K562 (cell line): Measurements from ENCODE around the gene FGF14. TPM values are rescaled to one million over a fixed set of nuclear protein-coding genes. Genes with fewer than 3 reads are reported as not detected.
"Not testable (repeated sequence)": the region's sequence is repeated elsewhere in the genome, so short reads cannot be mapped to it uniquely, and the experiment has no call there.

Experiments
- ATAC-seq: fragments of 200-7000 bp; cut with Tn5 transposase; 3 replicates; pipeline ENCODE4 v1.9.1; 2020; ENCODE audit warnings: moderate library complexity
- BruUV-seq: library from RNA; stranded (reverse); fragments of 400-500 nt; replicated peaks from 2 replicates; lab custom pipeline; 2021; lab: Mats Ljungman, UMichigan
- CTCF ChIA-PET: fragments of 300-600 bp; formaldehyde crosslinking; extraction: SDS; loops from one replicate; lab custom pipeline; 2021; ENCODE audit warnings: low intra/inter-chr PET ratio; lab: Yijun Ruan, JAX
- POLR2A ChIA-PET: fragments of 300-600, 350-650 bp; sonication (Branson Sonifier 250); formaldehyde crosslinking; extraction: SDS; loops from one replicate; lab custom pipeline; 2021; ENCODE audit warnings: antibody characterized with exemption, inconsistent platforms; lab: Yijun Ruan, JAX
- DNase-seq, 4 experiments: peaks; one replicate each; pipeline versions ENCODE4 v3.0.0 to v3.0.0-alpha.2; 2011 to 2018; ENCODE audit warnings: low spot score in 3 of 4, mixed read lengths in 3 of 4; ENCODE audit errors: extremely low read depth in 1 of 4
- FAIRE-seq: peaks from 2 replicates; lab custom pipeline; 2011; peaks lifted over from hg19 to GRCh38; lab: Jason Lieb, UNC
- H2AFZ ChIP-seq: 2 replicates; pipeline ENCODE4 v1.6.0; 2011; ENCODE audit warnings: low read depth, low read length, control low read depth, inconsistent platforms
- H3K27ac ChIP-seq: fragments of 200-600 bp; 3 replicates; pipeline ENCODE4 v1.8.0; 2011; ENCODE audit warnings: low read depth, mild to moderate bottlenecking, control low read depth, inconsistent platforms, low read length, moderate library complexity, mixed read lengths; ENCODE audit errors: extremely low read depth
- H3K27me3 ChIP-seq, 2 experiments: fragments of 300-600 bp in 1 of 2; 2 replicates in 1 of 2; 3 replicates in 1 of 2; pipeline versions ENCODE4 v1.6.0 to v1.8.0; 2011; ENCODE audit warnings: inconsistent platforms in 2 of 2, low read length in 2 of 2, mild to moderate bottlenecking in 1 of 2, mixed read lengths in 1 of 2, moderate library complexity in 1 of 2; ENCODE audit not compliant: control insufficient read depth in 2 of 2, insufficient read depth in 2 of 2
- H3K36me3 ChIP-seq: fragments of 300-600 bp; 3 replicates; pipeline ENCODE4 v1.8.0; 2011; ENCODE audit warnings: mild to moderate bottlenecking, low read length, inconsistent platforms; ENCODE audit not compliant: control insufficient read depth, insufficient read depth
- H3K4me1 ChIP-seq, 2 experiments: fragments of 200-600 bp in 1 of 2; replicated peaks in 1 of 2; 2 replicates in 1 of 2; 3 replicates in 1 of 2; pipeline versions ENCODE4 v1.5.1 to v1.8.0; 2011; ENCODE audit warnings: inconsistent platforms in 2 of 2, low read length in 2 of 2, mild to moderate bottlenecking in 1 of 2, mixed read lengths in 1 of 2, moderate library complexity in 1 of 2; ENCODE audit not compliant: control insufficient read depth in 2 of 2, insufficient read depth in 2 of 2
- H3K4me2 ChIP-seq: 2 replicates; pipeline ENCODE4 v1.6.1; 2011; ENCODE audit warnings: low read length, control low read depth, inconsistent platforms, mixed read lengths; ENCODE audit not compliant: insufficient read depth
- H3K4me3 ChIP-seq: fragments of 200-600 bp; sonication (generic), shearing (Covaris generic); 2 replicates; pipeline ENCODE4 v1.5.1; 2016; ENCODE audit warnings: control low read depth, inconsistent platforms
- H3K79me2 ChIP-seq: fragments of 200-600 bp; 3 replicates; pipeline ENCODE4 v1.8.0; 2011; ENCODE audit warnings: low read length, inconsistent platforms; ENCODE audit not compliant: control insufficient read depth, insufficient read depth
- H3K9ac ChIP-seq, 2 experiments: 2 replicates each; pipeline versions ENCODE4 v1.6.0 to v1.6.1; 2011; ENCODE audit warnings: low read depth in 2 of 2, low read length in 2 of 2, control low read depth in 1 of 2, inconsistent platforms in 1 of 2, mild to moderate bottlenecking in 1 of 2, mixed read lengths in 1 of 2; ENCODE audit not compliant: insufficient read depth in 1 of 2
- H3K9me1 ChIP-seq: one replicate; pipeline ENCODE4 v1.6.0; 2011; ENCODE audit warnings: inconsistent platforms, mild to moderate bottlenecking, low read length, moderate library complexity; ENCODE audit not compliant: control insufficient read depth, insufficient read depth
- H3K9me3 ChIP-seq: replicated peaks from 2 replicates; pipeline ENCODE4 v1.5.1; 2011; ENCODE audit warnings: low read depth, low read length, inconsistent platforms; ENCODE audit not compliant: control insufficient read depth, insufficient read depth
- H4K20me1 ChIP-seq: replicated peaks from 2 replicates; pipeline ENCODE4 v1.6.1; 2011; ENCODE audit warnings: low read length, inconsistent platforms, mixed read lengths; ENCODE audit not compliant: control insufficient read depth, insufficient read depth
- ELK1 ChIP-seq: sonication (generic); formaldehyde crosslinking; IDR thresholded peaks from 2 replicates; pipeline ENCODE4 v1.8.1; 2022; ENCODE audit warnings: missing genetic modification reagents
- HEY1 ChIP-seq: fragments of 250-450 bp; sonication (Bioruptor Pico); IDR thresholded peaks from 2 replicates; pipeline ENCODE4 v1.5.0; 2020; ENCODE audit warnings: mild to moderate bottlenecking, moderate library complexity, borderline replicate concordance
- HMG20A ChIP-seq: fragments of 450-650 bp; formaldehyde crosslinking; conservative IDR thresholded peaks from 2 replicates; pipeline ENCODE4 v1.4.0; 2020; ENCODE audit warnings: mild to moderate bottlenecking, mixed read lengths
- RHOXF2B ChIP-seq: fragments of 250-450 bp; sonication (Bioruptor Pico); conservative IDR thresholded peaks from 2 replicates; pipeline ENCODE4 v1.5.1; 2021
- RUNX1 ChIP-seq: sonication (generic); IDR thresholded peaks from 2 replicates; pipeline ENCODE4 v1.6.1; 2016; ENCODE audit warnings: antibody characterized with exemption, low read depth
- ZNF431 ChIP-seq: sonication (generic); formaldehyde crosslinking; IDR thresholded peaks from 2 replicates; pipeline ENCODE4 v1.8.0; 2022; ENCODE audit warnings: mild to moderate bottlenecking, missing genetic modification reagents
- ZNF609 ChIP-seq: sonication (generic); formaldehyde crosslinking; IDR thresholded peaks from 2 replicates; pipeline ENCODE4 v1.8.1; 2023; ENCODE audit warnings: missing genetic modification reagents, mild to moderate bottlenecking, borderline replicate concordance
- ZNF778 ChIP-seq: fragments of 450-650 bp; formaldehyde crosslinking; IDR thresholded peaks from 2 replicates; pipeline ENCODE4 v1.4.0; 2020; ENCODE audit warnings: mild to moderate bottlenecking, moderate library complexity
- in situ Hi-C: fragments of 300-500 bp; cut with MboI; formaldehyde crosslinking; loops from 4 replicates; pipeline ENCODE4 v1.15.0; 2018; ENCODE audit warnings: inconsistent platforms, mixed read lengths
- intact Hi-C: fragments of 100-400 bp; cut with micrococcal nuclease; formaldehyde crosslinking; loops from 2 replicates; pipeline ENCODE4 v1.14.2; 2022
- polyA plus RNA-seq, 8 experiments: library from polyadenylated mRNA; depleted of rRNA in 4 of 8; stranded (reverse) in 5 of 8; unstranded in 3 of 8; fragments of >200 nt; fragmentation: Nextera tagmentation in 2 of 8; fragmentation: Illumina TruSeq in 1 of 8; extraction: Ambion mirVana in 2 of 8; extraction: Trizol in 1 of 8; gene quantifications; 2 replicates each; pipeline versions ENCODE4 v1.2.1 to v1.2.3, GENCODE V29; 2011 to 2014; ENCODE audit warnings: inconsistent platforms in 1 of 8, missing spikeins in 1 of 8
- total RNA-seq, 7 experiments: library from RNA; depleted of rRNA in 6 of 7; stranded (reverse); fragments of >200 nt in 6 of 7; fragmentation: Illumina TruSeq in 2 of 7; extraction: Trizol in 2 of 7; gene quantifications; 2 replicates each; pipeline versions ENCODE4 v1.2.1 to v1.2.3, GENCODE V29; 2011 to 2021; ENCODE audit warnings: low replicate concordance in 1 of 7

The FGF14 gene
- total and polyA plus RNA-seq, 9 of the 15 experiments (the other 6 are each of a cell fraction or from before 2014, with no cell fraction given): not detected

DNA sequence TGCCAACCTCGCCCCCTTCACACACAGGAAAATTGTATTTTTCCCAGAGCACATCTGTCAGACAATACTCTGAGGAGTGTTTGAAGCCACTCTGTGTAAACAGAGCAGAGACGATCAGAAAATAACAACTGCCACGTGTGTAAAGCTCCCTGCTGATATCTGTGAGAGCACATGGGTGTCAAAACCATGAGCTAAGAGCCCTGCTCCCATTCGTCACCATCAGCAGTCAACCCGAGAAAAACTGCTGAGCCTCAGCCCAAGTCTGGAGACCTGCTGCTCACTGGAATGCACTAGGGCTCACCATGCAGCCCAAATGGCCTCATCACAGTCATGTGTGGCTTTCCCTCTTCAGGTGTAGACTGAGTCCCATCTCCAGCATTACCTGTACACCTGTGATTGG, 304.1 kb downstream of the FGF14 start (continued):
- no peak for TF ChIP-seq ZNF609
- TF ChIP-seq RUNX1: no peak
- TF ChIP-seq ZNF778 (CRISPR knock-in tag): no peak
- no peak for TF ChIP-seq HEY1 (CRISPR knock-in tag)
- no peak for TF ChIP-seq ELK1 (CRISPR knock-in tag)
- no peak for TF ChIP-seq HMG20A (CRISPR knock-in tag)
- no peak for TF ChIP-seq ZNF431 (CRISPR knock-in tag)
- no peak for TF ChIP-seq RHOXF2B (CRISPR knock-in tag)

DNA sequence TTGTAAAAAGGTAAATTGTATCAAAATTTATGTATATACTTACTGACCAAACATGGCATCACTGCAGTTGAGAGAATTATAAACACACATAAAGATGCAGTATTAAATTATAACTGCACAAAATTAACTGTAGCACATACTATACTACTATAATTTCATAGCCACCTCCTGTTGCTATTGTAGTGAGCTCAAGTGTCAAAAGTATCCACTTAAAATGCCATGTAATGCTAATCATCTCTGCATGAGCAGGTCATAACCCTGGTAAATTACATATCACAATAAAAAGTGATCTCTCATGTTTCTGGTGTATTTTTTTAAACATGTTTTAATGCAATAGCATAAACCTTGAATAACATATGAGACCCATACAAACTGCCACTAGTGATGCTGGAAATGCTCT, 308.6 kb downstream of the FGF14 start:
- H3K9me3 ChIP-seq, H3K9me1 ChIP-seq, H2AFZ ChIP-seq, H3K9ac ChIP-seq, intact Hi-C loops, H3K79me2 ChIP-seq, H3K27ac ChIP-seq, H3K36me3 ChIP-seq, ATAC-seq, CTCF ChIA-PET, H4K20me1 ChIP-seq, H3K4me3 ChIP-seq, DNase-seq, BruUV-seq, in situ Hi-C loops, H3K27me3 ChIP-seq, POLR2A ChIA-PET, H3K4me1 ChIP-seq, FAIRE-seq, H3K4me2 ChIP-seq: not testable (repeated sequence)
